ENCODE data around the gene GRAMD2A.

DNA sequence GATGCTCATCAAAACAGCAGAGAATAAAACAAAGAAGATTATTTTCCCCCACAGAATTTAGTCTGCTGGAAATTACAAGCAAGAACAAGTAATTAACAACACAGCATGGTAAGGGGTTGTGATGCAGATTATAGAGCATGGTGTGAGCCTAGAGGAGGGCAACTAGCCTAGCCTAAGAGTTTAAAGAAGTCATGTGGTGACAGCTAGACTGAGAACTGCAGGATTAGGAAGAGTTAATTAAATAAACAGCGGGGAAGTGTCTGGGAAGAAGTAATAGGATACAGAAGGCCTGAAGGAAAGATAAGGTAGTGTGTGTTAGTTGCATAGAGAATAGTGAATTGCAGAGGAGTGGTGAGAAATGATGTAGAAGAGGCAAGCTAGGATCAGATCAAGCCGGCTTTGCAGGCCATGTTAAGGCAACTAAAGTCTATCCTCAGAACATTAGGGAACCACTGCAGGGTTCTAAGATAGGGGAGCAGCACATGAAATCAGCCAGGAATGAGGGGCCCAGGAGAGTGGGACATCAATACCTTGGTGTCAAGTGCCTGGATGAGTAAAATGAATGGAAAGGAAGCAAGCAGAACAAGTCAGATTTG, 45.3 kb upstream of the GRAMD2A start:
- TF ChIP-seq EZH2 (IDR thresholded peaks at IDR 0.05; ENCODE audit: insufficient read depth, poor library complexity, severe bottlenecking): no peak
- TF ChIP-seq EZH2phosphoT487 (IDR thresholded peaks at IDR 0.05; ENCODE audit: insufficient read depth, low read depth): no peak

All from GM23248 (cell line).